Transverse colon (tissue), 4 donors: ENCODE results near the gene ZNF785. TPM values are rescaled to one million over a fixed set of nuclear protein-coding genes. Genes with fewer than 3 reads are reported as not detected.

ENCODE experiments used
- DNase-seq: peaks from one replicate; pipeline ENCODE4 v3.0.0-alpha.2; 2019
- H3K27ac ChIP-seq, 4 donors: fragments of 200-600 bp; sonication (generic); 2 replicates each; pipeline ENCODE4 v1.5.1; 2016 to 2018; ENCODE audit warnings: inconsistent platforms in 4 of 4
- H3K27me3 ChIP-seq: fragments of 200-600 bp; sonication (generic); 2 replicates; pipeline ENCODE4 v1.5.1; 2017; ENCODE audit warnings: inconsistent platforms
- H3K36me3 ChIP-seq, 4 donors: fragments of 200-600 bp; sonication (generic); 2 replicates each; pipeline ENCODE4 v1.5.1; 2017 to 2019; ENCODE audit warnings: inconsistent platforms in 4 of 4
- H3K4me1 ChIP-seq, 4 donors: fragments of 200-600 bp; sonication (generic); 2 replicates each; pipeline ENCODE4 v1.5.1; 2017 to 2020; ENCODE audit warnings: inconsistent platforms in 4 of 4
- H3K4me3 ChIP-seq, 4 donors: fragments of 200-600 bp; sonication (generic); 1 replicate in 1 of 4; 2 replicates in 3 of 4; pipeline versions ENCODE4 v1.5.1 to v1.6.1; 2017 to 2019; ENCODE audit warnings: inconsistent platforms in 4 of 4
- H3K9me3 ChIP-seq, 2 donors: fragments of 200-600 bp; sonication (generic); 2 replicates each; pipeline ENCODE4 v1.5.1; 2017 to 2019; ENCODE audit warnings: inconsistent platforms in 2 of 2
- EP300 ChIP-seq: sonication (generic); formaldehyde crosslinking; IDR thresholded peaks from one replicate; pipeline ENCODE4 v1.6.1; 2017; ENCODE audit warnings: antibody characterized with exemption, low read depth
- POLR2A ChIP-seq: fragments of 450-650 bp; IDR thresholded peaks from one replicate; pipeline ENCODE4 v1.6.1; 2016; ENCODE audit warnings: antibody characterized with exemption, mild to moderate bottlenecking, moderate library complexity
- POLR2AphosphoS5 ChIP-seq, 3 donors: sonication (generic); formaldehyde crosslinking; IDR thresholded peaks; one replicate each; pipeline ENCODE4 v1.6.1; 2016; ENCODE audit warnings: antibody characterized with exemption in 3 of 3
- WGBS, 2 donors: methylation state at CpG; one replicate each; pipeline ENCODE4 v1.1.5; 2018; ENCODE audit warnings: low coverage in 1 of 2; 5-methylcytosine and 5-hydroxymethylcytosine counted together
- in situ Hi-C, 4 donors: fragments of 200-750 bp; cut with MboI; loops; one replicate each; pipeline versions ENCODE4 v1.15.0 to v1.15.1; 2017; ENCODE audit warnings: low sequenced_read_pairs in 3 of 4, low pct_ligation_motif_present in 1 of 4, low pct_unique_long_range_greater_than_20kb in 1 of 4
- intact Hi-C: fragments of 100-400 bp; cut with DNase I; formaldehyde crosslinking; loops from one replicate; pipeline ENCODE4 v1.15.1; 2023; ENCODE audit warnings: low total_unique reads
- total RNA-seq, 4 donors: library from RNA; depleted of rRNA; stranded (reverse); fragments of >200 nt; gene quantifications; one replicate each; pipeline ENCODE4 v1.1.0, GENCODE V29; 2016
- TF ChIP-seq, protein P1 (sequence below), 5 experiments: fragments of 200-600 bp in 3 of 5; fragments of 450-650 bp in 2 of 5; sonication (generic) in 3 of 5; IDR thresholded peaks; 1 replicate in 2 of 5; 2 replicates in 3 of 5; pipeline ENCODE4 v1.5.1; 2016 to 2017; ENCODE audit warnings: antibody characterized with exemption in 5 of 5, inconsistent platforms in 3 of 5, mild to moderate bottlenecking in 2 of 5, moderate library complexity in 1 of 5

ZNF785 gene
- total RNA-seq, 4 donors from 2014 or later: 17.2 to 131 (median 20.5) TPM

- peak; percentile 46 for DNase-seq
- H3K9me3 ChIP-seq: no peaks in the 10 kb centered on the region
- TF ChIP-seq POLR2AphosphoS5 (IDR thresholded peaks at IDR 0.05) (no peak), EP300 (no peak), POLR2A (no peak)
- TF ChIP-seq, protein P1, sequence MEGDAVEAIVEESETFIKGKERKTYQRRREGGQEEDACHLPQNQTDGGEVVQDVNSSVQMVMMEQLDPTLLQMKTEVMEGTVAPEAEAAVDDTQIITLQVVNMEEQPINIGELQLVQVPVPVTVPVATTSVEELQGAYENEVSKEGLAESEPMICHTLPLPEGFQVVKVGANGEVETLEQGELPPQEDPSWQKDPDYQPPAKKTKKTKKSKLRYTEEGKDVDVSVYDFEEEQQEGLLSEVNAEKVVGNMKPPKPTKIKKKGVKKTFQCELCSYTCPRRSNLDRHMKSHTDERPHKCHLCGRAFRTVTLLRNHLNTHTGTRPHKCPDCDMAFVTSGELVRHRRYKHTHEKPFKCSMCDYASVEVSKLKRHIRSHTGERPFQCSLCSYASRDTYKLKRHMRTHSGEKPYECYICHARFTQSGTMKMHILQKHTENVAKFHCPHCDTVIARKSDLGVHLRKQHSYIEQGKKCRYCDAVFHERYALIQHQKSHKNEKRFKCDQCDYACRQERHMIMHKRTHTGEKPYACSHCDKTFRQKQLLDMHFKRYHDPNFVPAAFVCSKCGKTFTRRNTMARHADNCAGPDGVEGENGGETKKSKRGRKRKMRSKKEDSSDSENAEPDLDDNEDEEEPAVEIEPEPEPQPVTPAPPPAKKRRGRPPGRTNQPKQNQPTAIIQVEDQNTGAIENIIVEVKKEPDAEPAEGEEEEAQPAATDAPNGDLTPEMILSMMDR (IDR thresholded peaks at IDR 0.05): no peak
- peak overlapping the region; percentile 29 to 69 (median 48) for H3K27ac ChIP-seq
- intact Hi-C loops: no loop called here
- H3K36me3 ChIP-seq: no peaks in the 10 kb centered on the region
- H3K4me3 ChIP-seq: no peak overlapping the region
- H3K27me3 ChIP-seq: no peaks in the 10 kb centered on the region
- WGBS, 2 donors: 25 to 42% methylated on average over 1 to 6 of the region's 6 CpGs
- in situ Hi-C loops: loop anchor here in 1 of 4 donors (25.0 kb wide), 1 partner anchor 131 kb away; the partner anchor contains the start of genes DCTPP1 and SEPHS2
- peaks cover 12 to 34% (median 24%) of the 10 kb centered on the region in 4 donors for H3K4me1 ChIP-seq
Measured at GRCh38 chr16:30567991-30568638, 17.4 kb downstream of the ZNF785 start.

GRCh38 chr16:30567160-30567990 lies 18.1 kb downstream of the ZNF785 start:
- H3K27ac ChIP-seq: peak overlapping the region; percentile 29 to 69 (median 38)
- no peaks in the 10 kb centered on the region for H3K9me3 ChIP-seq
- in situ Hi-C loops: loop anchor here in 1 of 4 donors (25.0 kb wide), 1 partner anchor 130 kb away; the partner anchor contains the start of genes DCTPP1 and SEPHS2
- H3K4me1 ChIP-seq: peaks cover 8 to 28% (median 20%) of the 10 kb centered on the region in 4 donors
- no peaks in the 10 kb centered on the region for H3K36me3 ChIP-seq
- DNase-seq: no peak
- H3K27me3 ChIP-seq: no peaks in the 10 kb centered on the region
- WGBS, 2 donors: 68 to 76% methylated on average over 5 to 14 of the region's 14 CpGs
- no peak overlapping the region for H3K4me3 ChIP-seq
- intact Hi-C loops: no loop called here
- TF ChIP-seq EP300 (no peak), POLR2AphosphoS5 (IDR thresholded peaks at IDR 0.05) (no peak), POLR2A (no peak)
- TF ChIP-seq, protein P1 (IDR thresholded peaks at IDR 0.05): no peak

DNA sequence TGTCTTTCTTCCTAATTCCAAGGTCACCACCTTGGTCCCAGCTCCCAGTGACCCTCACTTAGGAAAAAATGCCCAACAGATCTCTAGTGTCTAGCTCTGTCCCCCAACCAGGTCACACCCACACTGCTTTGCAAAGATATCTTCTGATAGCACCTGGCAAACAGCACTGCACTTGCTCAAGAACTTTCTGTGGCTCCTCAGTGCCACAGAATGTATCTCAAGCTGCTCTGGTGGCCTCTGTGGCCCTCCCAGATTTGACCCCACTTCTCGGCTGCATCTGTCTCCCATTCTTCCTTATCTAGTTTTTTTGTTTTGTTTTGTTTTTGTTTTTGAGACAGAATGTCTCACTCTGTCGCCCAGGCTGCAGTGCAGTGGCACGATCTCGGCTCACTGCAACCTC lies 19.0 kb downstream of the ZNF785 start:
- TF ChIP-seq POLR2AphosphoS5 (IDR thresholded peaks at IDR 0.05) (no peak), POLR2A (no peak), EP300 (no peak)
- TF ChIP-seq, protein P1 (IDR thresholded peaks at IDR 0.05): no peak
- WGBS, 2 donors: 88 to 89% methylated on average over 1 to 4 of the region's 4 CpGs
- Histone ChIP-seq H3K9me3 (no peaks in the 10 kb centered on the region), H3K4me1 (peaks cover 5 to 29% (median 24%) of the 10 kb centered on the region in 4 donors), H3K36me3 (no peaks in the 10 kb centered on the region), H3K27me3 (no peaks in the 10 kb centered on the region), H3K4me3 (no peak overlapping the region), H3K27ac (no peak overlapping the region)
- in situ Hi-C loops (loop anchor here in 1 of 4 donors (25.0 kb wide), 1 partner anchor 129 kb away; the partner anchor contains the start of genes DCTPP1 and SEPHS2), intact Hi-C loops (no loop called here)
- no peak for DNase-seq

- no peak overlapping the region for H3K27ac ChIP-seq
- 39 to 73% methylated on average over 3 to 8 of the region's 8 CpGs for WGBS, 2 donors
- no peaks in the 10 kb centered on the region for H3K9me3 ChIP-seq
- H3K4me1 ChIP-seq: peaks cover 5 to 33% (median 26%) of the 10 kb centered on the region in 4 donors
- no peaks in the 10 kb centered on the region for H3K36me3 ChIP-seq
- no peak for DNase-seq
- H3K27me3 ChIP-seq: no peaks in the 10 kb centered on the region
- no peak overlapping the region for H3K4me3 ChIP-seq
- TF ChIP-seq EP300: no peak
- no peak for TF ChIP-seq POLR2A
- TF ChIP-seq, protein P1 (IDR thresholded peaks at IDR 0.05): no peak
- no peak for TF ChIP-seq POLR2AphosphoS5 (IDR thresholded peaks at IDR 0.05)
- intact Hi-C loops: no loop called here
- in situ Hi-C loops: loop anchor here in 1 of 4 donors (25.0 kb wide), 1 partner anchor 129 kb away; the partner anchor contains the start of genes DCTPP1 and SEPHS2
Measured at GRCh38 chr16:30565984-30566383, 19.5 kb downstream of the ZNF785 start.
